ENCODE measurements around the gene NTRK3. TPM values are rescaled to one million over a fixed set of nuclear protein-coding genes. Genes with fewer than 3 reads are reported as not detected.

NTRK3 gene
- total and polyA plus RNA-seq, 8 donors: 0.13 to 1.1 (median 0.60) TPM

GRCh38 chr15:87817553-87817952, 439.0 kb downstream of the NTRK3 start:
- Histone ChIP-seq H3K36me3 (no peaks in the 10 kb centered on the region), H3K4me1 (no peaks in the 10 kb centered on the region), H3K27ac (no peak overlapping the region), H3K27me3 (peaks cover 0 to 5% (median 0%) of the 10 kb centered on the region in 4 donors), H3K4me3 (no peak overlapping the region), H3K9me3 (no peaks in the 10 kb centered on the region)
- TF ChIP-seq, protein P1, sequence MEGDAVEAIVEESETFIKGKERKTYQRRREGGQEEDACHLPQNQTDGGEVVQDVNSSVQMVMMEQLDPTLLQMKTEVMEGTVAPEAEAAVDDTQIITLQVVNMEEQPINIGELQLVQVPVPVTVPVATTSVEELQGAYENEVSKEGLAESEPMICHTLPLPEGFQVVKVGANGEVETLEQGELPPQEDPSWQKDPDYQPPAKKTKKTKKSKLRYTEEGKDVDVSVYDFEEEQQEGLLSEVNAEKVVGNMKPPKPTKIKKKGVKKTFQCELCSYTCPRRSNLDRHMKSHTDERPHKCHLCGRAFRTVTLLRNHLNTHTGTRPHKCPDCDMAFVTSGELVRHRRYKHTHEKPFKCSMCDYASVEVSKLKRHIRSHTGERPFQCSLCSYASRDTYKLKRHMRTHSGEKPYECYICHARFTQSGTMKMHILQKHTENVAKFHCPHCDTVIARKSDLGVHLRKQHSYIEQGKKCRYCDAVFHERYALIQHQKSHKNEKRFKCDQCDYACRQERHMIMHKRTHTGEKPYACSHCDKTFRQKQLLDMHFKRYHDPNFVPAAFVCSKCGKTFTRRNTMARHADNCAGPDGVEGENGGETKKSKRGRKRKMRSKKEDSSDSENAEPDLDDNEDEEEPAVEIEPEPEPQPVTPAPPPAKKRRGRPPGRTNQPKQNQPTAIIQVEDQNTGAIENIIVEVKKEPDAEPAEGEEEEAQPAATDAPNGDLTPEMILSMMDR (IDR thresholded peaks at IDR 0.05): no peak
- ATAC-seq (no peak), FAIRE-seq (no peak), DNase-seq (no peak)
- intact Hi-C loops (cut with DNase I): no loop called here
- WGBS, 2 donors: 93 to 96% methylated on average over 1 of the region's 1 CpG

- no peaks in the 10 kb centered on the region for H3K9me3 ChIP-seq
- intact Hi-C loops (cut with DNase I): no loop called here
- H3K27me3 ChIP-seq: peaks cover 0 to 5% (median 0%) of the 10 kb centered on the region in 4 donors
- H3K27ac ChIP-seq: no peak overlapping the region
- H3K4me3 ChIP-seq: no peak overlapping the region
- WGBS, 2 donors: 50 to 56% methylated on average over 5 of the region's 5 CpGs
- no peaks in the 10 kb centered on the region for H3K4me1 ChIP-seq
- no peaks in the 10 kb centered on the region for H3K36me3 ChIP-seq
- FAIRE-seq: no peak
- ATAC-seq: peak in 1 of 4 donors; percentile 31
- no peak for DNase-seq
- TF ChIP-seq, protein P1 (IDR thresholded peaks at IDR 0.05): no peak
These were observed 439.7 kb downstream of the NTRK3 start for GRCh38 chr15:87816811-87817210.

DNA sequence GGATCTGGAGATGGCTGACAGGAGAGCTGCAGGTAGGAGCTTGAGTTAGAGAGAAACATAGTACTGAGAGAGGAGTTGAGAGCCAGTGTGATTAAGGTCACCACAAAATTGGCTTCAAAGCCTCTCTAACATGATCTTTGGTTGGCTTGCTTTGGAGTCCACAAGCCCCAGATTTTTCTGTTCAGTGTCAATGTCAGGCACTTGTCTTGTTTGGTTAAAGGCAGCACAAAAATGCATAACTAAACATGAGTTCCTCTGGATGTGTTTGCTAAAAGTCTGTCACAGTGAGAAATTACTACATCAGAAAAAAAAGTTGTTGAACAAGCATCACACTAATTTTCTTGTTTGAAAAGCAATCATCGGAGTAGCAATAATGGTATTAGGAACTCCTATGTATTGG, 440.5 kb downstream of the NTRK3 start:
- TF ChIP-seq, protein P1 (IDR thresholded peaks at IDR 0.05): no peak
- H3K9me3 ChIP-seq: no peaks in the 10 kb centered on the region
- intact Hi-C loops (cut with DNase I): no loop called here
- no peak for DNase-seq
- peaks cover 0 to 5% (median 0%) of the 10 kb centered on the region in 4 donors for H3K27me3 ChIP-seq
- H3K4me1 ChIP-seq: no peaks in the 10 kb centered on the region
- no peaks in the 10 kb centered on the region for H3K36me3 ChIP-seq
- ATAC-seq: no peak
- H3K27ac ChIP-seq: no peak overlapping the region
- FAIRE-seq: no peak
- WGBS, 2 donors: 41 to 55% methylated on average over 1 of the region's 1 CpG
- H3K4me3 ChIP-seq: no peak overlapping the region

Other genes with a start within 250 kb of the NTRK3 start
- 10 to 100 TPM in 2 of 6 donors, 1 to 10 TPM in 4; 6.2 to 10.6 (median 7.4) TPM for gene MRPL46, start 210.6 kb upstream of the NTRK3 start, total RNA-seq
- gene MRPL46, start 210.6 kb upstream of the NTRK3 start, polyA plus RNA-seq: 10 to 100 TPM; 10.4 to 18.9 TPM
- gene MRPS11, start 211.0 kb upstream of the NTRK3 start, total RNA-seq: 10 to 100 TPM; 12.7 to 21.0 (median 16.0) TPM
- gene MRPS11, start 211.0 kb upstream of the NTRK3 start, polyA plus RNA-seq: 10 to 100 TPM; 20.2 to 29.5 TPM